Caco-2 (cell line): ENCODE measurements around the gene PSORS1C1. TPM values are rescaled to one million over a fixed set of nuclear protein-coding genes. Genes with fewer than 3 reads are reported as not detected.
"Not testable (repeated sequence)": the region's sequence is repeated elsewhere in the genome, so short reads cannot be mapped to it uniquely, and the experiment has no call there.

Experiments used
- Bru-seq: library from RNA; stranded (reverse); fragments of 400-500 nt; gene quantifications from one replicate; lab custom pipeline; 2021; lab: Mats Ljungman, UMichigan
- BruChase-seq, 2 experiments: library from RNA; stranded (reverse); fragments of 400-500 nt; gene quantifications; one replicate each; lab custom pipeline; 2021; lab: Mats Ljungman, UMichigan
- BruUV-seq: library from RNA; stranded (reverse); fragments of 400-500 nt; replicated peaks from 2 replicates; lab custom pipeline; 2021; lab: Mats Ljungman, UMichigan
- CTCF ChIA-PET: fragments of 300-600 bp; sonication (Branson Sonifier 250); formaldehyde crosslinking; loops from one replicate; lab custom pipeline; 2022; ENCODE audit warnings: antibody characterized with exemption; lab: Charles Lee
- POLR2A ChIA-PET: fragments of 300-600 bp; sonication (Branson Sonifier 250); formaldehyde crosslinking; loops from one replicate; lab custom pipeline; 2022; ENCODE audit warnings: antibody characterized with exemption; lab: Charles Lee
- DNase-seq, 2 experiments: peaks; one replicate each; pipeline versions ENCODE4 v3.0.0 to v3.0.0-alpha.2; 2020 to 2022
- H3K27me3 ChIP-seq: replicated peaks from 2 replicates; pipeline ENCODE4 v1.6.0; 2011; ENCODE audit warnings: low read length; ENCODE audit not compliant: control insufficient read depth, insufficient read depth
- H3K36me3 ChIP-seq: 2 replicates; pipeline ENCODE4 v1.5.1; 2011; ENCODE audit warnings: low read length; ENCODE audit not compliant: control insufficient read depth, insufficient read depth
- H3K4me1 ChIP-seq: fragments of 250-450 bp; sonication (Bioruptor Pico); 2 replicates; pipeline ENCODE4 v1.5.1; 2020; ENCODE audit warnings: mild to moderate bottlenecking
- H3K4me3 ChIP-seq: 2 replicates; pipeline ENCODE4 v1.5.1; 2011; ENCODE audit warnings: low read depth, mild to moderate bottlenecking, control low read depth, low read length
- H3K9me3 ChIP-seq: fragments of 250-450 bp; sonication (Bioruptor Pico); 2 replicates; pipeline ENCODE4 v1.5.1; 2020; ENCODE audit warnings: mild to moderate bottlenecking, moderate library complexity
- H3K27ac Mint-ChIP-seq: one replicate; pipeline ENCODE4 v1.8.0; 2022; ENCODE audit warnings: mixed read lengths; ENCODE audit not compliant: unreplicated experiment
- H3K27me3 Mint-ChIP-seq: one replicate; pipeline ENCODE4 v1.8.0; 2022; ENCODE audit warnings: mixed read lengths; ENCODE audit not compliant: insufficient read depth, unreplicated experiment
- H3K36me3 Mint-ChIP-seq: one replicate; pipeline ENCODE4 v1.8.0; 2022; ENCODE audit warnings: mild to moderate bottlenecking, mixed read lengths; ENCODE audit not compliant: insufficient read depth, unreplicated experiment
- H3K4me1 Mint-ChIP-seq: one replicate; pipeline ENCODE4 v1.8.0; 2022; ENCODE audit warnings: low read depth, mixed read lengths; ENCODE audit not compliant: unreplicated experiment
- H3K4me3 Mint-ChIP-seq: one replicate; pipeline ENCODE4 v1.8.0; 2022; ENCODE audit warnings: mild to moderate bottlenecking, moderate library complexity, mixed read lengths; ENCODE audit not compliant: unreplicated experiment
- H3K9me3 Mint-ChIP-seq: one replicate; pipeline ENCODE4 v1.8.0; 2022; ENCODE audit warnings: mixed read lengths; ENCODE audit not compliant: unreplicated experiment
- CTCF ChIP-seq, 2 experiments: fragments of 200-600 bp in 1 of 2; IDR thresholded peaks; 1 replicate in 1 of 2; 2 replicates in 1 of 2; pipeline versions ENCODE4 v1.5.1 to v1.8.0; 2011 to 2022; ENCODE audit warnings: antibody characterized with exemption in 1 of 2, control low read depth in 1 of 2, inconsistent platforms in 1 of 2, low read depth in 1 of 2, low read length in 1 of 2, mild to moderate bottlenecking in 1 of 2, moderate library complexity in 1 of 2; ENCODE audit not compliant: insufficient read depth in 1 of 2, severe bottlenecking in 1 of 2, unreplicated experiment in 1 of 2
- intact Hi-C: fragments of 100-400 bp; cut with micrococcal nuclease; formaldehyde crosslinking; loops from one replicate; pipeline ENCODE4 v1.10.0; 2022; ENCODE audit not compliant: unreplicated experiment
- long read RNA-seq: library from polyadenylated mRNA; stranded (forward); transcript quantifications from one replicate; pipeline ENCODE4 v2.0.0, GENCODE V29; 2022
- total RNA-seq: library from RNA; stranded (reverse); gene quantifications from 2 replicates; pipeline ENCODE4 v1.2.3, GENCODE V29; 2022

PSORS1C1 gene
- 0.75 and 0.88 TPM in 2 replicates for total RNA-seq
- Bru-seq, nascent RNA = percentile 25 among the genes with signal in this experiment
- BruChase-seq, experiment 1, labeled RNA remaining after a 2-hour chase = percentile 18 among the genes with signal in this experiment
- percentile 22 among the genes with signal in this experiment for BruChase-seq, experiment 2, labeled RNA remaining after a 6-hour chase
- long read RNA-seq, partial matches to known transcripts = 0 of 1 reads
- long read RNA-seq, other reads (novel, unspliced or antisense) = 1 of 1 reads

GRCh38 chr6:31114541-31114878 is at the start of gene PSORS1C1:
Gene PSORS1C1 (plus strand): TSS chr6:31114800. CDS start chr6:31129633, 14,833 bp downstream.
- H3K9me3 Mint-ChIP-seq = no peaks in the 10 kb centered on the region
- peak; percentile 34 to 72 for DNase-seq
- H3K36me3 Mint-ChIP-seq = peaks cover 6% of the 10 kb centered on the region
- BruUV-seq = no TSS peak
- no peaks in the 10 kb centered on the region for H3K27me3 ChIP-seq
- H3K36me3 ChIP-seq = no peaks in the 10 kb centered on the region
- POLR2A ChIA-PET = no interaction called here
- peak within 1 kb of the TSS; percentile 12 for H3K4me3 Mint-ChIP-seq
- peaks cover 2% of the 10 kb centered on the region for H3K27me3 Mint-ChIP-seq
- intact Hi-C loops = no loop called here
- TF ChIP-seq CTCF (IDR thresholded peaks at IDR 0.05; ENCODE audit: insufficient read depth in 1 of 2, low read depth in 1 of 2, low read length in 1 of 2, severe bottlenecking in 1 of 2, unreplicated experiment in 1 of 2) = no peak
- H3K4me1 ChIP-seq = peaks cover 31% of the 10 kb centered on the region
- H3K9me3 ChIP-seq = no peaks in the 10 kb centered on the region
- CTCF ChIA-PET = interaction anchor here (1.0 to 1.4 kb wide), 2 partner anchors 35 to 44 kb away, joined by 4 to 5 read pairs; no protein-coding TSS in a partner anchor
- H3K27ac Mint-ChIP-seq = peak within 1 kb of the TSS; percentile 83
- H3K4me3 ChIP-seq = no peak within 1 kb of the TSS
- peaks cover 29% of the 10 kb centered on the region for H3K4me1 Mint-ChIP-seq

- intact Hi-C loops = no loop called here
- Histone ChIP-seq H3K36me3 (no peaks in the 10 kb centered on the region), H3K9me3 (no peaks in the 10 kb centered on the region), H3K4me1 (no peaks in the 10 kb centered on the region), H3K27me3 (no peaks in the 10 kb centered on the region), H3K4me3 (no peak overlapping the region)
- BruUV-seq = no TSS peak
- no peak for DNase-seq
- no peak for TF ChIP-seq CTCF (IDR thresholded peaks at IDR 0.05; ENCODE audit: insufficient read depth in 1 of 2, low read depth in 1 of 2, low read length in 1 of 2, severe bottlenecking in 1 of 2, unreplicated experiment in 1 of 2)
- POLR2A ChIA-PET = no interaction called here
- Mint-ChIP-seq H3K27ac (no peak overlapping the region), H3K4me1 (no peaks in the 10 kb centered on the region), H3K27me3 (no peaks in the 10 kb centered on the region), H3K4me3 (no peak overlapping the region), H3K36me3 (no peaks in the 10 kb centered on the region), H3K9me3 (no peaks in the 10 kb centered on the region)
- CTCF ChIA-PET = no interaction called here
These were observed 49.0 kb upstream of the PSORS1C1 start for GRCh38 chr6:31065556-31065955.

- CTCF ChIA-PET, BruUV-seq, H3K9me3 Mint-ChIP-seq: not testable (repeated sequence)
These were observed 47.6 kb upstream of the PSORS1C1 start for GRCh38 chr6:31067028-31067427.

GRCh38 chr6:31067891-31068668 is 46.5 kb upstream of the PSORS1C1 start:
- H3K27ac Mint-ChIP-seq, DNase-seq, BruUV-seq, H3K9me3 Mint-ChIP-seq, H3K9me3 ChIP-seq, H3K4me3 ChIP-seq, H3K4me1 ChIP-seq, H3K4me3 Mint-ChIP-seq, H3K27me3 Mint-ChIP-seq, intact Hi-C loops, H3K27me3 ChIP-seq, H3K36me3 Mint-ChIP-seq, H3K4me1 Mint-ChIP-seq, POLR2A ChIA-PET, H3K36me3 ChIP-seq: not testable (repeated sequence)
- CTCF ChIA-PET = interaction anchor here (0.6 kb wide), 1 partner anchor 79 kb away, joined by 3 read pairs; no protein-coding TSS in a partner anchor

More at GRCh38 chr6:31067028-31067427, 47.6 kb upstream of the PSORS1C1 start:
- DNase-seq, H3K27me3 ChIP-seq, H3K4me3 Mint-ChIP-seq, intact Hi-C loops, H3K4me3 ChIP-seq, H3K4me1 ChIP-seq, H3K36me3 Mint-ChIP-seq, H3K4me1 Mint-ChIP-seq, H3K9me3 ChIP-seq, H3K36me3 ChIP-seq, H3K27me3 Mint-ChIP-seq, H3K27ac Mint-ChIP-seq, POLR2A ChIA-PET: not testable (repeated sequence)
